GM06990 (cell line): ENCODE measurements around the gene RANBP10.

Experiments
- DNase-seq: peaks from one replicate; pipeline ENCODE4 v3.0.0-alpha.2; 2011; ENCODE audit not compliant: insufficient read length; ENCODE audit errors: extremely low read depth
- H3K27me3 ChIP-seq: replicated peaks from 2 replicates; pipeline ENCODE4 v1.6.0; 2011; ENCODE audit warnings: low read length; ENCODE audit not compliant: control insufficient read depth, insufficient read depth
- H3K36me3 ChIP-seq: 2 replicates; pipeline ENCODE4 v1.5.1; 2011; ENCODE audit warnings: low read length; ENCODE audit not compliant: control insufficient read depth, insufficient read depth
- H3K4me3 ChIP-seq: replicated peaks from 2 replicates; pipeline ENCODE4 v1.5.1; 2011; ENCODE audit warnings: low read depth, mild to moderate bottlenecking, control low read depth, low read length
- TF ChIP-seq, protein P1 (sequence below): IDR thresholded peaks from 2 replicates; pipeline ENCODE4 v1.5.1; 2011; ENCODE audit warnings: low read length, control low read depth, mild to moderate bottlenecking, inconsistent platforms; ENCODE audit not compliant: insufficient read depth, poor library complexity, severe bottlenecking

Gene RANBP10

GRCh38 chr16:67749436-67750078 is 56.8 kb downstream of the RANBP10 start:
- H3K4me3 ChIP-seq: no peak overlapping the region
- H3K36me3 ChIP-seq: peaks cover 5% of the 10 kb centered on the region
- TF ChIP-seq, protein P1, sequence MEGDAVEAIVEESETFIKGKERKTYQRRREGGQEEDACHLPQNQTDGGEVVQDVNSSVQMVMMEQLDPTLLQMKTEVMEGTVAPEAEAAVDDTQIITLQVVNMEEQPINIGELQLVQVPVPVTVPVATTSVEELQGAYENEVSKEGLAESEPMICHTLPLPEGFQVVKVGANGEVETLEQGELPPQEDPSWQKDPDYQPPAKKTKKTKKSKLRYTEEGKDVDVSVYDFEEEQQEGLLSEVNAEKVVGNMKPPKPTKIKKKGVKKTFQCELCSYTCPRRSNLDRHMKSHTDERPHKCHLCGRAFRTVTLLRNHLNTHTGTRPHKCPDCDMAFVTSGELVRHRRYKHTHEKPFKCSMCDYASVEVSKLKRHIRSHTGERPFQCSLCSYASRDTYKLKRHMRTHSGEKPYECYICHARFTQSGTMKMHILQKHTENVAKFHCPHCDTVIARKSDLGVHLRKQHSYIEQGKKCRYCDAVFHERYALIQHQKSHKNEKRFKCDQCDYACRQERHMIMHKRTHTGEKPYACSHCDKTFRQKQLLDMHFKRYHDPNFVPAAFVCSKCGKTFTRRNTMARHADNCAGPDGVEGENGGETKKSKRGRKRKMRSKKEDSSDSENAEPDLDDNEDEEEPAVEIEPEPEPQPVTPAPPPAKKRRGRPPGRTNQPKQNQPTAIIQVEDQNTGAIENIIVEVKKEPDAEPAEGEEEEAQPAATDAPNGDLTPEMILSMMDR: no peak
- no peak for DNase-seq
- H3K27me3 ChIP-seq: no peaks in the 10 kb centered on the region

- TF ChIP-seq, protein P1: no peak
- no peaks in the 10 kb centered on the region for H3K27me3 ChIP-seq
- H3K36me3 ChIP-seq: peaks cover 7% of the 10 kb centered on the region
- no peak overlapping the region for H3K4me3 ChIP-seq
- DNase-seq: no peak
These were observed 57.5 kb downstream of the RANBP10 start for GRCh38 chr16:67748834-67749233.

GRCh38 chr16:67746846-67747245 is 59.5 kb downstream of the RANBP10 start:
- Histone ChIP-seq H3K27me3 (no peaks in the 10 kb centered on the region), H3K4me3 (no peak overlapping the region), H3K36me3 (peaks cover 14% of the 10 kb centered on the region)
- no peak for DNase-seq
- TF ChIP-seq, protein P1: no peak

DNA sequence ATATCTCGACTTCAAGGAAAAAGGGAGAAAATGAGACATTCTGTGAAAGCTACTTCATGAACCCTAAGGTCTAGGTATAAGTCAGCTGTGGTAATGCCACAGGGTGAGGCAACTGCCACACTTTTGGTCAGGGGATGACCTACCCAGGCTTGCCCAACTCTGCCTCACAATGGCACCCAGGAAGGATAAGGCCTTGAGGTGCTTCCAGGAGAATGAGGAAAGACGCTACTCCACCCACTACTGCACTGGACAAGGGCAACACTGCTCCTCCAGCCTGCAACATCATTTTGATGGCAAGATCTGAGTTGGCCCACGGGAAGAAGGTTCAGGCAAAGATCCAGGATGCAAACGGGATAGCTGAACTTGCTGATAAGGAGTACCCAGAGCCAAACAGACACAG is 65.2 kb downstream of the RANBP10 start:
- no peak overlapping the region for H3K4me3 ChIP-seq
- DNase-seq: no peak
- TF ChIP-seq, protein P1: no peak
- no peaks in the 10 kb centered on the region for H3K27me3 ChIP-seq
- peaks cover 27% of the 10 kb centered on the region for H3K36me3 ChIP-seq

DNA sequence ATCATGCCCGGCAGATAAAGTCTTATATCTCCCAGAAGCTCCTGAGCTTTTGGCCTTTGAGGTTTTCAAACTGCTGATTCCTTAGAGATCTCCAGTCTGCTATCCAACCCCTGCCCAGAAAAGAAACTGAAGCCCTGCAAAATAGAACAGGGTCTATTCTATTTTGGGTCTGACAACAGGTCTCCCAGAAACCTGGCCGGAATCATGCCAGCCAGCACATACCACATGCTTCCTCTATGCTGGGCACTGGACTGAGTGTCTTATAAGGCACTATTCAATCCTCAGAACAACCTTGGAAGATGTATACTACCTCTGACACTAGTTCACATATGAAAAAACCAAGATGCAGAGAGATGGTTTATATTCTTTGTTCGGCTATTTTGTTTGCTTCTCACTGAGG is 66.0 kb downstream of the RANBP10 start:
- no peak overlapping the region for H3K4me3 ChIP-seq
- H3K27me3 ChIP-seq: no peaks in the 10 kb centered on the region
- peaks cover 27% of the 10 kb centered on the region for H3K36me3 ChIP-seq
- no peak for DNase-seq
- TF ChIP-seq, protein P1: no peak

DNA sequence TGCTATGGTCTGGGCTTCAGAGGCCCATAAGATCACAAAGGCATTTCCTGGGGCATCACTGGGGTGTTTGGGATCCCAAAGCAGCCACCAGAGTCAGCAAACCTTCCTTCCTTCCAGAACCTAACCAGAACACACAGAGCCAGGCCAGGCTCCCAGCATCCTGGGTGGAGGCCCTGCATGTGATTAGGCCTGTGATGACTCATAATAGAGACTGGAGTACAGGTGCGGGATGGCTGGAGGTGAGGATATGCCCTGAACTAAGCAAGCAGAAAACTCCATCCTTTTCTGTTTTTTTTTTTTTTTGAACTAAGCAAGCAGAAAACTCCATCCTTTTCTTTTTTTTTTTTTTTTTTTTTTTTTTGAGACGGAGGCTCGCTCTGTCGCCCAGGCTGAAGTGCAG is 69.5 kb downstream of the RANBP10 start:
- H3K27me3 ChIP-seq: no peaks in the 10 kb centered on the region
- DNase-seq: no peak
- peaks cover 17% of the 10 kb centered on the region for H3K36me3 ChIP-seq
- no peak overlapping the region for H3K4me3 ChIP-seq
- TF ChIP-seq, protein P1: no peak
